ENCODE data around the gene CACNA2D2.
A peak's percentile ranks its signal among the peaks of the same experiment; 100 is the strongest.

- TF ChIP-seq CTCF (IDR thresholded peaks at IDR 0.05; ENCODE audit: insufficient read depth, low read depth, low read length) (peak; percentile 92), EZH2 (IDR thresholded peaks at IDR 0.05; ENCODE audit: insufficient read depth, low read length) (no peak)
These were observed 178.9 kb downstream of the CACNA2D2 start for GRCh38 chr3:50324351-50325112.
